Chondrocyte (in vitro differentiated cells): Measurements from ENCODE around the gene FAM81A. TPM values are rescaled to one million over a fixed set of nuclear protein-coding genes. Genes with fewer than 3 reads are reported as not detected.
"Not testable (repeated sequence)": the region's sequence is repeated elsewhere in the genome, so short reads cannot be mapped to it uniquely, and the experiment has no call there.

ENCODE experiments used
- DNase-seq: peaks from one replicate; pipeline ENCODE4 v3.0.0; 2021; ENCODE audit warnings: mixed read lengths, low spot score
- H3K27ac Mint-ChIP-seq: one replicate; pipeline ENCODE4 v1.8.0; 2021; ENCODE audit warnings: mild to moderate bottlenecking, moderate library complexity, mixed read lengths; ENCODE audit not compliant: unreplicated experiment
- H3K27me3 Mint-ChIP-seq: 2 replicates; pipeline ENCODE4 v1.8.0; 2021; ENCODE audit warnings: low read depth, mixed read lengths
- H3K36me3 Mint-ChIP-seq: 2 replicates; pipeline ENCODE4 v1.8.0; 2021; ENCODE audit warnings: low read depth, mixed read lengths
- H3K4me1 Mint-ChIP-seq: 2 replicates; pipeline ENCODE4 v1.8.0; 2021; ENCODE audit warnings: low read depth, mild to moderate bottlenecking, mixed read lengths
- H3K4me3 Mint-ChIP-seq: one replicate; pipeline ENCODE4 v1.8.0; 2021; ENCODE audit warnings: mild to moderate bottlenecking, moderate library complexity, mixed read lengths; ENCODE audit not compliant: unreplicated experiment
- H3K9me3 Mint-ChIP-seq: 2 replicates; pipeline ENCODE4 v1.8.0; 2021; ENCODE audit warnings: low read depth, mixed read lengths
- total RNA-seq: library from RNA; stranded (reverse); gene quantifications from 3 replicates; pipeline ENCODE4 v1.2.1, GENCODE V29; 2021
- TF ChIP-seq, protein P1 (sequence below): fragments of 200-600 bp; sonication (generic); IDR thresholded peaks from 2 replicates; pipeline ENCODE4 v1.5.0; 2021; ENCODE audit warnings: antibody characterized with exemption, mild to moderate bottlenecking, moderate library complexity

FAM81A gene
- total RNA-seq, 1 donor from 2014 or later = 0.15 TPM

- no peak overlapping the region for H3K4me3 Mint-ChIP-seq
- peaks cover 3% of the 10 kb centered on the region for H3K27me3 Mint-ChIP-seq
- H3K36me3 Mint-ChIP-seq = no peaks in the 10 kb centered on the region
- no peaks in the 10 kb centered on the region for H3K9me3 Mint-ChIP-seq
- H3K4me1 Mint-ChIP-seq = no peaks in the 10 kb centered on the region
- no peak for DNase-seq
- TF ChIP-seq, protein P1, sequence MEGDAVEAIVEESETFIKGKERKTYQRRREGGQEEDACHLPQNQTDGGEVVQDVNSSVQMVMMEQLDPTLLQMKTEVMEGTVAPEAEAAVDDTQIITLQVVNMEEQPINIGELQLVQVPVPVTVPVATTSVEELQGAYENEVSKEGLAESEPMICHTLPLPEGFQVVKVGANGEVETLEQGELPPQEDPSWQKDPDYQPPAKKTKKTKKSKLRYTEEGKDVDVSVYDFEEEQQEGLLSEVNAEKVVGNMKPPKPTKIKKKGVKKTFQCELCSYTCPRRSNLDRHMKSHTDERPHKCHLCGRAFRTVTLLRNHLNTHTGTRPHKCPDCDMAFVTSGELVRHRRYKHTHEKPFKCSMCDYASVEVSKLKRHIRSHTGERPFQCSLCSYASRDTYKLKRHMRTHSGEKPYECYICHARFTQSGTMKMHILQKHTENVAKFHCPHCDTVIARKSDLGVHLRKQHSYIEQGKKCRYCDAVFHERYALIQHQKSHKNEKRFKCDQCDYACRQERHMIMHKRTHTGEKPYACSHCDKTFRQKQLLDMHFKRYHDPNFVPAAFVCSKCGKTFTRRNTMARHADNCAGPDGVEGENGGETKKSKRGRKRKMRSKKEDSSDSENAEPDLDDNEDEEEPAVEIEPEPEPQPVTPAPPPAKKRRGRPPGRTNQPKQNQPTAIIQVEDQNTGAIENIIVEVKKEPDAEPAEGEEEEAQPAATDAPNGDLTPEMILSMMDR = no peak
- H3K27ac Mint-ChIP-seq = no peak overlapping the region
These were observed 81.3 kb downstream of the FAM81A start for GRCh38 chr15:59519329-59519728.

GRCh38 chr15:59521443-59521842 is 83.5 kb downstream of the FAM81A start:
- Mint-ChIP-seq H3K36me3 (no peaks in the 10 kb centered on the region), H3K27me3 (peaks cover 3% of the 10 kb centered on the region), H3K4me1 (no peaks in the 10 kb centered on the region), H3K27ac (no peak overlapping the region), H3K4me3 (no peak overlapping the region), H3K9me3 (no peaks in the 10 kb centered on the region)
- TF ChIP-seq, protein P1 = no peak
- DNase-seq = no peak

DNA sequence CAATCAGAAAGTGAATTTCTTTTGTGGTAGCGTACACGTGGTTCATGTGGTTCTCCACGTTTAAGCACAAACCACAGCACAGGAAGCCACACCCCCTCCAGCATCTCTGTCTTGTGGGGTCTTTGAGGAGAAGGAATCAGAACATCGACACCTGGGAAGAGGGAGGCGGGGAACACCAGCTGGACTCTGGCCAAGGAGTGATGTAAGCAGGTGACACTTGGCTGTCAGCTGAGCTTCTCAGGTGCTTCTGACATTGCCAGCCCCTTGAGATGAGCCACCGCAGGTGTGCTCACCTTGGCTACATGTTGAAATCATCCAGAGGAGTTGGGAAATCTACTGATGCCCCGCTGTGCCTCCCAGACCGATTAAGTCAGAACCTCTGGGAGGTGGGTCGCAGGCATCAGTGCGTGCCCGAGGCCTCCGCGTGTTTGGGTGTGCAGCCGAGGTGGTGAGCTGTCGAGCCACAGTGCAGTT is 85.0 kb downstream of the FAM81A start:
- no peaks in the 10 kb centered on the region for H3K9me3 Mint-ChIP-seq
- DNase-seq = no peak
- no peak overlapping the region for H3K4me3 Mint-ChIP-seq
- TF ChIP-seq, protein P1 = no peak
- H3K4me1 Mint-ChIP-seq = no peaks in the 10 kb centered on the region
- peaks cover 3% of the 10 kb centered on the region for H3K27me3 Mint-ChIP-seq
- H3K27ac Mint-ChIP-seq = no peak overlapping the region
- H3K36me3 Mint-ChIP-seq = no peaks in the 10 kb centered on the region

DNA sequence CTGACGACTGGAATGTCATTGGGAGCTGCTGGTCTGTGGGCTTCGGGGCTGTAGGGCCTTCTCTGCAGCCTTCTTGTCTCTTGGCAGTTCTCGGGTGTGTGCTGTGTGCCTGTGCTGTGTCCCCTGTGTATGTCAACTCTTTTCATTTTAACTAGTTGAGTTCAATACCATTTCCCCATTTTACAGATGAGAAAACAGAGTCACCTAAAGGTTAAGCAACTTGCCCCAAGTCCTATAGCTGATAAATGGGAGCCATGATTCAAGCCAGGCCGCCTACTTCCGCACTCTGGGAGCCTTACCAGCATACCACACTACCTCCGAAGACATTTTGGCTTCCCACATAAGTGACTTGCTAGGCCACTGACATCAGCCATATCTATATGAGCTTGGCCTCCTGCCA is 85.7 kb downstream of the FAM81A start:
- H3K36me3 Mint-ChIP-seq = no peaks in the 10 kb centered on the region
- H3K4me1 Mint-ChIP-seq = no peaks in the 10 kb centered on the region
- H3K9me3 Mint-ChIP-seq = no peaks in the 10 kb centered on the region
- no peak for DNase-seq
- TF ChIP-seq, protein P1 = no peak
- H3K27me3 Mint-ChIP-seq = peaks cover 3% of the 10 kb centered on the region
- H3K4me3 Mint-ChIP-seq = no peak overlapping the region
- H3K27ac Mint-ChIP-seq = no peak overlapping the region

GRCh38 chr15:59524331-59524731 is 86.3 kb downstream of the FAM81A start:
- Mint-ChIP-seq H3K27me3 (peaks cover 3% of the 10 kb centered on the region), H3K4me1 (no peaks in the 10 kb centered on the region), H3K27ac (no peak overlapping the region), H3K9me3 (no peaks in the 10 kb centered on the region), H3K4me3 (no peak overlapping the region), H3K36me3 (no peaks in the 10 kb centered on the region)
- DNase-seq = no peak
- TF ChIP-seq, protein P1 = no peak

GRCh38 chr15:59526466-59526865 is 88.5 kb downstream of the FAM81A start:
- H3K36me3 Mint-ChIP-seq, H3K9me3 Mint-ChIP-seq, H3K4me1 Mint-ChIP-seq, H3K27me3 Mint-ChIP-seq, H3K27ac Mint-ChIP-seq, H3K4me3 Mint-ChIP-seq, DNase-seq: not testable (repeated sequence)
